ENCODE data around the gene GCN1.

GCN1 gene

DNA sequence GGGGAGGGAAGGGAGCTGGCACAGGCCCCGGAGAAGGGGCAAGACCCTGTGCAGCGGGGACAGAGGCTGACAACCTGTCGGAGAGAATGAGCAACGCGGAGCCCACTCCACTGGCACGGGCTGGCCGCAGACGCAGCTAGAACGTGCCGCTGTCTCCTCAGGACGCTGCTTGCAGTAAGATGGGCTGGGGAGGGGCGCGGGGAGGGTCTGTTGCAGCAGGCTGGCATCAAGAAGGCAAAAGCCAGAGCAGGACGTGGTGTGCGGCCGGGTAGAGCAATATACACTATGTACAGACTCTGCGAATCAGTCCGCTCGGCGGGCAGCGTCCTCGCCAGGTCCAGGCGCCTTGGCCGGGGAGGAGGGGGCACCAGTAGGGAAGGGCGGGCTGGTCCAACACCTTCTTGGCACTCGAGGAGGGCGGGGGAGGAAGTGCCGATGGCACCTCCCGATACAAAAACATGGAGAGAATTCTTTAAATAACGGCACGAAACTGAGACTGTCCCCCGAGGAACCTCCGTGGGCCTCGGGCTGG is 97.8 kb downstream of the GCN1 start:
- no peak for DNase-seq (ENCODE audit: low read depth, low spot score)

DNA sequence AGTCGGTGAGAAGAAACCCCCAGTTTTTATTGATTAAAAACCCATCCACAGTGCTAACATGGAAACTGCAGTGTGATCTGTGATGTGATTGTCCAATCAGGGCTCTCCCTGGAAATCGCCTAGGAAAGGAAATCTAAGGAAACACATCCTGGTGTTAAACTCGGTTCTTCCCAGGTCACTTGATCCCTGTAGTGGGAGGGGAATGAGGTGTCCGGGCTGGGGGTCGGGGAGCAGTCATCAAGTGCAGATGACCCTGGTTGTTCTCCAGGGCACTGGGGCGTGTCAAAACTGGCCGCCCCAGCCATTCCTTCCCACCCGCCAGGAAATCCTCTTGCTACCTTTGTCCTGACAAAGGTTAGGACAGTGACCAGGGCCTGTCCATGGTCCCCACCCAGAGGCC is 98.8 kb downstream of the GCN1 start:
- no peak for DNase-seq (ENCODE audit: low read depth, low spot score)

DNA sequence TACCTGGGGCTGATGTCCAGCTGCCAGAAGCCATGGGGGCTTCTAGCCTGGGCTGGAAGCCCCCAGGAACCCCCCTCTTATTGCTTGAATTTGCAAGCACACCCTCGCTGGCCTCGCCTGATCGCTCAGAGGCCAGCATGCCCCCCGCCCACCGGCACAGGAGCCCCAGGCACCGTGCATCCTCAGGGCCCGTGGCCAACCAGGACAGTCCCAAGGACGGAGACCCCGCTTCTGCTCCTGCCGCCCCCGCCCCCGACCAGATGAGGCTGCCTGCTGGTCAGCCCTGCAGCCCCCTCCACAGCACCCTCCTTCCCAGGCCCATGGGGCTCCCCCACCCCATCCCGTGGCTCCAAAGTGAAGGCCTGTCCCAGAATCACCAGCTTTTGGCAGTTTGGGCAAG is 99.2 kb downstream of the GCN1 start:
- DNase-seq (ENCODE audit: low read depth, low spot score), result no peak

DNA sequence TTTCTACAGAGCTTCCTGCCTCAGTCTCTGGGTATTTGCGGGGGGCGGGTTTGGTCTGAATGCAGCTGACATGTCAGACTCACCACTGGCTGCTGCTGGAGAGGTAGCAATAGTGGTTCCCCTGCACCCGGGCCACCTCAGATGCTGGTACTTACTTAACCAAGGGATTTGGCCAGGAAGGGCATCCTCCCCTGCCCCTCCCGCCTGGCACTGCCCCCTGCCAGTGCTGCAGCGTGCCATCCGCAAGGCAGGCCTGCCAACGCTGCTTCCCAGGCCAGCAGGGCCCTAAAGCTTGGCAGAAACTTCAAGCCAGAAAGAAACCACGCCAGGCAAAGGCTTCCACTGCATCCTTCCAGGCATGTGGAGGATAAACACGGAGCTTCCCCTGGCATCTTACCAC is 100.0 kb downstream of the GCN1 start:
- no peak for DNase-seq (ENCODE audit: low read depth, low spot score)

DNA sequence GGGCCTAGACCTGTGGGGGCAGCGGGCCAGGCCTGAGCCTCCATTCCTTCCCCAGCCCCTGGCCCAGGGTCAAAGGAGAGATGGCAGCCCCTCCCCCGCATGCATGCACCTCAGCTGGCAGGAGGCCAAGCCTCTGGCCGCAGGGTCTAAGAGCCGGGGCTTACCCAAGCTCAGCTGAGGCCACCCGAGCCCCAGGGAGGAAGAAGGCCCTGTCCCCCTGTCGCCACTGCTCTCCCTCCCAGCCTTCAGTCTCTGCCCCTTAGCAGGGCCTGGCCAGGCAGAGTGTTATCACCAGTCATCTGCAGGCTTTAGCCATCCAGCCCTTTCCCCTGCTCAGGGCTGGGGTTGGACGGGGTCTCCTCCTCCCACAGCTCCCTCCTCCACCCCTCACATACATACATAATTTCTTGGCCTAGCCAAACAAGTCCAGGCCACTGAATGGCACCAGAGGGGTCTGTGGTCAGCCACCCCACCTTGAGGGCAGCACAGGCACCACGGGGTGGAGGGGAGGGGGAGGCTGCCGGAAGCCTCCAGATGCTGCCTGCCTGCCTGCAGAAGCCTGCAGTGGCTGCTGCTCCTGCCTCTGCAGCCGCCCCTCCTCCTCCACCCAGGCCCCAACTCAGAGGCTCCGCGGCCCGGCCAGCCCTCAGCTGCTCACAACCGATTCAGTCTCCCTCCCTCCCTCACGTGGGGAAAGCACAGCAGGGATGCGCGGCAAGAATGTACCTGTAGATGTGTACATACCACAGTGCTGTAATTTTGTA is 100.7 kb downstream of the GCN1 start:
- no peak for DNase-seq (ENCODE audit: low read depth, low spot score)

DNA sequence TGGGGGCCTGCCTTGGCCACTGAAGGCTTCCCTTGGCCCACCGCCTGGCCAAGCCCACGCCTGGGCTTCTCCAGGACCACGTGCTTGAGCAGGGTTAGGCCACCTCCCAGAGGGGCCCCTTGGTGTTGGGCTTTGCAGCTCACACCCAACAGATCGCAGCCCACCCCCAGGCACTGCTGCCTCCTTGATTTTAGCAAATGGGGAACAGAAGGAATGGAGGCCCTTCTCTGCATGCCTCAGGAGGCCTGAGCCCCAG is 101.3 kb downstream of the GCN1 start:
- no peak for DNase-seq (ENCODE audit: low read depth, low spot score)

DNA sequence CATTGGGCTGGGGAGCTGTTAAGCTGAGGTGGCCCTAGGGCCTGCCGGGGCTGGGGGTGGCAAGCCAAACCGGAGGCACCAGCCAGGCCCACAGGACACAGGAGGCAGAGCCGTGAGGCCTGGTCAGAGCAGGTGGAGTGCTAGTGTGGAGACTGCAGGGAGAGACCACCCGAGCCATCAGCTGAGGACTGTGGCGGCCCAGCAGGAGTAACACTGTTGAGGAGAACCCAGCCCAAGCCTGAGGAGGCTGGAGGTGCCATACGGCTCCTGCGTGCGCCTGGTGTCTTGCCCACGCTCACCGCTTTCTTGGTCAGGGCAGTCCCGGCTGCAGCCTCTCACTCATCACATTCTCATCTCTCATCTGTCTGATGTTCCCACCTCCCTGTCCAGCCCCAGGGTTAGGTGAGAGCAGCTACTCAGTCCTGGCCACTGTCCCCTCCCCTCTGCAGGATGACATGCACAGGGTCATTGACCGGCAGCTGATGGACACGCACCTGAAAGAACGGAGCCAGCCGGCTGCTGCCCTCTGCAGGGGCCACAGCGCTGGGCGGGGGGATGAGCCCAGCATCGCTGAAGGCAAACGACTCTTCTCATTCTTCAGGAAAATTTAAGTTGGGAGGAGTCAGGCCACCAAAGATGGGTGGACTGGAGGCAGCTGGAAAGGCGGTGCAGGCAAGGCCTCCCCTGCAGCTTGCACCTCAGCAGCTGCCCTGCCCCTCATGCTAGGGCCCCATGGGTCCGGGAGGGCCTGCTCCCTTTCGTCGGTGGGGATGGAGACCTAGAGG is 101.8 kb downstream of the GCN1 start:
- DNase-seq (ENCODE audit: low read depth, low spot score), result no peak

DNA sequence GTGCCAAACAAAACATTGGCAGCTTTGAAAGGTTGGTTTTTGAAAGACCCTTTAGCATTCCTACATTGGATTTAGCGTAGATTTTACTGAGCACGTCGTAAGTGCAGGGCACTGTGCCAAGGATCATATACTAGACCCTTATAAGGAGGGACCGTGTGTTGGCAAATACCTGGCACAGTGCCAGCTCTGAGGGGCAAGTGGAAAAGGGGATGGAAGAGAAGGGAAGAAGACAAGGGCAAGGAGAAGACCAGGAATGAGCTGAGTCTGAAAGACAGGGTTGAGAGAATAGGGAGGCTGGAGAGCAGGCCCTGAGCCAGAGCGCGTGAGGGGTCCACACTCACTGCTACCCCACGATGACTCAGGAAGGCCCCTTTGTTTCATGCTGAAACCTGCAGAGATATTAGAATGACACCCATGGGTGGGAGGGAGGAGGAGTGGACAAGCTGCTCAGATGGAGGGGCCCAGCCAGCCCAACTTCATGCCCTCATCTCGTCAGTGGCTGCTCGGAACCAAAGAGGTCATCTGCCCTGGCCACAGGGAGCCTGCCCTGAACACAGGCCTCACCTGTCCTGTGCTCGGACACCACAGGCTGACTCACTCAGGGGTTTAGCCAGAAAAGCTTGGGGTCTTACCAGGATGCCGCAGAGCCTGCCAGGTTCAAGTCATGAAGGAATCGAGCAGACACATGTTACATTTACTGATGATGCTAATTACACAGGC is 103.0 kb downstream of the GCN1 start:
- DNase-seq (ENCODE audit: low read depth, low spot score), result no peak

DNA sequence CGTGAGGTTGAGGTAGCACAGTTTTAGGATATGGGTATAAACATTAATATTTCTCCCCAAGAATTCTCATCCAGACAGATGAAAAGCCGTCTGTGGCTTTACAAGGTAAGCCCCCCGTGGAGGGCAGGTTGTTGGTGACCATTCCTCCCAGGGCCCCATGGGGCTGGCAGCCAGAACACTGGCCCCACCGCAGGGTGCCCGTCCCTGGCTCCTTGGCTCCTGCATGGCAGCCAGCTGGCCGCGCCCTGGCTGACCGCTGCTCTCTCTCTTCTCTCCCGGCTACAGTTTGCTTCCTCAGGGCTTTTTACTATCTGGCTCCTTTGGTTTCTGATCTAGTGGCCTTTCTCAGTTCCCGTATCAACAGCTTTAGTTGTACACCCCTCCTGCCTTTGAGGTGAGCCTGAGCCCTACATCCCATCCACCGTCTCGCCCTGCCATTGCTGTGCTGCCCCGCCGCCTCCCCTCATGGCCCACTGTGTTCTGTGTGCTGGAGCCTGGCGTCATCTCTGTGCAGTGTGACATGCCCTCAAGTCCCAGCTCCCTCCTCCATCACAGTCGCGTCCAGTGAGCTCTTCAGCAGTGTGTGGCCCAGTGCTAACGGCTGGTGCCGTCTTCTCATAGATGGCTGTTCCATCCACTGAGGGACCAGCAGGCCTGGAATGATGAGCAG is 103.8 kb downstream of the GCN1 start:
- DNase-seq (ENCODE audit: low read depth, low spot score), result no peak

DNA sequence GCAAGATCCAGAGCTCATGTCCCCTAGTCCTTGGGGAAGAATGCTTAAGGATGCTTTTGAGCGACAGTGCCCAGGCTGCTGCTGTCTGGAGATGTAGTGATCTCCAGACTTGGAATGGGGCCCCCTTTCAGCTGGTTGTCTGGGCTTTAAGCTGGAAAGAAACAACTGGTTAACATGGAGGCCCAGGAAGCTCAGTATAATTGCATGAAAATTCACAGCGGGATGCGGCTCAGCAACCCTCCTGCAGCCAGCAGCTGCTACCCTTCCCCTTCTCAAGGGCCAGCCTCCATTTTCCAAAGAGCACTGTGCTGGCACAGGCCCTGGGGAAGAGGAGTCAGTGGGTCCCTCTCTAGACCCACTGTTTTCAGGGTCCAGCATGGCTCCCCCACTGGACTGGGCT is 104.3 kb downstream of the GCN1 start:
- no peak for DNase-seq (ENCODE audit: low read depth, low spot score)

DNA sequence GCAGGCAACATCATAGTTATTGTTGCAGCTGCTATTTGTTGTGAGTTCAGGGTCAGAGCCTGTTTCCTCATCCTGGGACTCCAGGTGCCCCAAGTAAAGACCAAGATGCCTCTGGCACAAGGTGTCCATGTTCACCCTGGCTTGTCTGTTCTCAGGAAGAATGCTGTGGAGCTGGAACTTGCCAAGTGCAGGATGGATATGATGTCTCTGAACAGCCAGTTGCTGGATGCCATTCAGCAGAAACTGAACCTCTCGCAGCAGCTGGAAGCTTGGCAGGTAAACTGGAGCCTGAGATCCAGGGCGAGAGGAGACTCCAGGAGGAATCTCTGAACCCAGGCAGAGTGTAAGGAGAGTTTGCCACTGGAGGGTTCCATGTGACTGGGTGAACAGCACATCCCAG is 104.7 kb downstream of the GCN1 start:
- no peak for DNase-seq (ENCODE audit: low read depth, low spot score)

DNA sequence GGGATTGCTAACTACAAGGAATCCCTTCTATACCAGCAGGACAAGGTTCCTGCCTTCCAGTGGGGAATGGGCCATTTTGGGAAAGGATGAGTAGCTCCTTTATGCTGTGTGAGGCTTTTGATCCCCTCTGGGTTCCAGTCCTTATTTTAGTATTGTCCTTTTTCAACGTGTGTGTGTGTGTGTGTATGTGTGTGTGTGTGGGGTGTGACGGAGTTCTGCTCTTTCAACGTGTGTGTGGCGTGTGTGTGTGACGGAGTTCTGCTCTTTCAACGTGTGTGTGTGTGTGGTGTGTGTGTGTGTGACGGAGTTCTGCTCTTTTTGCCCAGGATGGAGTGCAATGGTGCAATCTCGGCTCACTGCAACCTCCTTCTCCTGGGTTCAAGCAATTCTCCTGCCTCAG is 105.4 kb downstream of the GCN1 start:
- no peak for DNase-seq (ENCODE audit: low read depth, low spot score)

DNA sequence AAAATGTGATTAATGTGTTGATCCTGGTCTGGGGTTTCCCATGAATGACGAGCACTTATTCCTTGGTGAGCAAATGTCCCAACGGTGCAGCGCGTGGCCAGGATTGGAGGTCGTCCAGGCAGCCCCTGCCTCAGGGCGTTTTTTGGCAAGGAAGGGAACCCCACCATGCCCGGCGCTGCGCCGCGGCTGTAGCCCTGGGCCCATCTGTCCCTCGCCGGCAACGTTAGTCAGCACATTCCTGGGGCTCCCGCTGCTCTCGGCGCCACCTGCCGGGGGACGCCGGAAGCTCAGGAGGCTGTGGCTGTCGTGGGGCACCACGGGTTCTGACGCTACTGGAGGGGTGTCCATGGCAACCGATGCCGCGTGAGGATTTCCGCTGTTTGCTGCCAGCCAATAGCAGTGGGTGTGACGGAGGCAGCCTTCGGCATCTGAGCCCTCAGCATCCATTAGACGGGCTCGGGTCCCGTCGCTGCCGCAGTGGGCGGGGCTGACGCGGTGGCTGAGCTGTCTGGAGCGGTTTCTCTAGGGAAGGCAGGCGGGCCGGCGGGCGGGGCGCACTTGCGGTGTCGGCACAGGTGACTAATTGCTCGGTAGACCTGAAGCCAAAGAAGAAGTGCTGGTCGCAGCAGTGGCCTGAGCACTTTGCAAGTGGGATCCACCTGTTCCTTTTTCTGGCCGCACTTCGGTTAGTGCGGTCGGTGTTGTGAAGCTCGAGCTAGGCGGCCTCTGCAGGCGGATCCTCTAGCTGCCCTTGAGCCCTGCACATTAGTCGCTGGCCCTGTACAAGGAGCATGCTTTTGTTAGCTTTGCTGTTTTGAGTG is 107.5 kb downstream of the GCN1 start:
- peak; percentile 98 for DNase-seq (ENCODE audit: low read depth, low spot score)

DNA sequence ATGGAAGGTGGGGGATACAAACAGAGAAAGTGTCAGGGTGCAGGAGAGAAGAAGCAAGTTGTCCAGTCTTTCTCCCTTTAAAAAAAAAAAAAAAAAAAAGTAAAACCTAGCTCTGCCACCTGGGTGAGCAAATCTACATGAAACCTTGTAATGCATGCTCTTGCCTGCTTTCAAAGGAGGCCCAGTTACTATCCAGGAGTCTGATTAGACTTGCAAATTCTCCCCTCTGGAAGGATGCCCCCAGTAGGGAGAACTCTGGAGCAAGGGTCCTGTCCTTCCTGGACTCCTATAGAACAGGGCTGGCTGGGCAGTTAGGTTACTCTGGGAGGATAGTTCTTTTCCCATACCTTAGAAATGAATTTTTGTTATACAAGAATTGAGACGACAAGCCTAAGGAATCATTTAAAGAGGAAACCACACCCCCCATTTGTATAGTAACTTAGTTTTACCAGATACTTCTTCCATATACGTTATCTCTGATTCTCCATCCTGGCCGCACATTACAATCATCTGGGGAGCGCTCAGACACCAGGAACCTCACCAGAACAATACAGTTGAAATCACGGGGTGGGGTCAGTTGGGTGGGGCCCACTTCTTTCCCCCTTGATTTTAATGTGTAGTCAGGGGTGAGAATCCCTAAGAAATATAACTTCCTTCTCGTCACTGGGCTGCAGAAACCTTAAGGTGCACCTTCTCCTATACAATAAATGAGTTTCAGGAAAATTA is 108.4 kb downstream of the GCN1 start:
- DNase-seq (ENCODE audit: low read depth, low spot score), result no peak

DNA sequence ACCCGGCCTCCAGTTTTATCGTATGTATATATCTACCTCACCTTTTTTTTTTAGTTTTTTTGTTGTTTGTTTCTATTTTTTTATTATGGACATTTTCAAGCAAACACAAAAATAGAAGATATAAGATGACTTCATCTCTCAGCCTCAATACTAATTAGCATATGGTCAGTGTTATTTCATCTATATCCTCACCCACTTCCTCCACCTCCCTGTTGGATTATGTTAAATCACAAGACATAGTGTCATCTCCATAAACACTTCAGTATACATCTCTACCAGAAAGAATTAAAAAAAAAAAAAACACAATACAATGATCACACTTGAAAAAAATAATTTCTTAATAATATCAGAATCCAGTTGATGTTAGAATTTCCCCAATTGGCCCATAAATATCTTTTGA is 112.9 kb downstream of the GCN1 start:
- DNase-seq (ENCODE audit: low read depth, low spot score), result no peak

DNA sequence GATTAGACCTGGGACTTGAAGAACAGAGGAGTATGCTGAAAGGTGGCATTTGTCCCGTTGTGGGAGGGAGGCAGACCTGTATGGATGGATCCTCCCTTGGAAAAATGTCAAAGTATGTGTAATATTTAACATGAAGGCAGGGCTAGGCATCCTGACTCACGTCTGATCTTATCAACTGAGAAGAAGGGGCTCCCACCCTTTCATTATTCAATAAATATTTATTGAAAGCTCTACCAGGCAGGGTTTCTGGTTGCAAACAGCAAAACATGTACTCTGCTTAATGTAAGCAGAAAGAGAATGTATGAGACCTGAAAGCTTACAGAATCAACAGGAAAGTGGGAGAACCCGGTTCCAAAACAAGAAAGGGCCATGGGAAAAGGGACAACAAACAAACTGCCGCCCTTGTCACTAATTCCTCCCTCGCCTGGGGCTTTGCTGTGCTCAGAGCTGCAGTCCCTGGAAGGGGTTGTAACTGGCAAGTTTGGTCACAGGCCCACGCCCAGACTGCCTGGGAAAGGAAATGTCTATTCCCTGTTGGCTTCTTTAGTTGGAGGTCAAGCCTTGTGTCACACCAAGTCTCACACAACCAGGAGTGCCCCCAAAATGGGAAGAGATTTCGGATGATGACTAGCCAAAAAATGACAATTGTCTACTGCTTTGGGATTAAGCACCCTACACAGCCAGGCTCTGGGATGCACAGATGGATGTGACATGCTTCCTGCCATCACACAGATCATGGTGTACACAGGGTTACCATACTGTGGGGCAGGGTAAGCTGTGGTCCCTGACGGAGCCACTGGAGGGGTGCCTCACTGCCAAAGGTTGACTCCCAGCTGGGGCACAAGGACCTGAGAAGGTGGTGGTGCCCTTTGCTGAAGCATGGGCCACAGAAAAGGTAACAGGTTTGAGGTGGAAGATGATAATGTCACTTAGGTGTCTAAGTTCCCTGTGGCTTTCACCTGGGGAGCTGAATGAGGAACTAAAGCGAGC is 114.8 kb downstream of the GCN1 start:
- DNase-seq (ENCODE audit: low read depth, low spot score), result no peak

DNA sequence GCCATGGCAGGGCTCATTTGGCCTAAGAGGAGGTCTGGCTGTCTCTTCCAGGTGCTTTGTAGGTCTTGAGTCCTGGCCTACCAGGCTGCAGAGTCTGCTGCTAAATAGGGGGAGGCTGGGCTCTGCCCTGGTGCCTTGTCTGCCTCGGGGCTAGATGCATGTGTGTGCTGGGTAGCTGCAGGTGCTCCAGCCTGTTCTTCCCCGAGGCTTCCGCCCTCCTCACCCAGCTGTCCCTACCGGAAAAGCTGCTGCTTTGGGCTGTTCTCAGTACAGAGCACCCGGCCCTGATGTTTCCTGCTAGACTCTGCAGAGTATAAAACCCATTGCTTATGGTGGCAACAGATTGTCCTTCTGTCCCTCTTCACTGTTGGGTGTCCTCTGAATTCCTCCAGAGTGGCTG is 115.6 kb downstream of the GCN1 start:
- no peak for DNase-seq (ENCODE audit: low read depth, low spot score)

DNA sequence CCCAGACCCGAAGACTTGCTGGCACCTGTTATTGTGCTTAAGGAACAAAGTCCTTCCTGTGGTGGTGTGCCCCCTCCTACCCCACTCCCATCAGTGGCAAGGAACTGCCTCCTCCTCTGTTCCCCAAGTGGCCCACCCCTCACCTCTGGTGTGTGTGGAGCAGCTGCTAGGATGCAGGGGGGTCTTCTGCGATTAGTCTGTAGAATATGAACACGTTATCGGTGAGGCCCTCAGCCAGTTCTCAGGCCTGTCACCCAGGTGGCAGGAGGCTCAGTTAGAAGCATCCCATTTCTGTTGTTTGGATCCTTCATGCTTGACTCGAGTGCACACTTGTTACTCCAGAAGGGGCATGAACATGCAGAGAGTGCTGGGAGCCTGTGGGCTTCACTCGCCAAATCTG is 117.3 kb downstream of the GCN1 start:
- DNase-seq (ENCODE audit: low read depth, low spot score), result no peak

Data from activated naive CD8-positive, alpha-beta T cell treated with anti-CD3 and anti-CD28 coated beads, Interleukin-2, amount 50 U/mL, for 16 hours (primary cell).